ENCODE measurements around the gene REXO1. TPM values are rescaled to one million over a fixed set of nuclear protein-coding genes. Genes with fewer than 3 reads are reported as not detected.
A peak's percentile ranks its signal among the peaks of the same experiment; 100 is the strongest.
"Not testable (repeated sequence)": the region's sequence is repeated elsewhere in the genome, so short reads cannot be mapped to it uniquely, and the experiment has no call there.

The REXO1 gene
- total RNA-seq, 1 experiment from 2014 or later = 56.8 TPM

- Histone ChIP-seq H3K4ac (ENCODE audit: low read depth, low read length) (no peak overlapping the region), H4K20me1 (ENCODE audit: control insufficient read depth, insufficient read depth, insufficient read length) (no peaks in the 10 kb centered on the region), H3K27ac (ENCODE audit: insufficient read length, low read depth, low read length) (no peak overlapping the region), H4K8ac (replicated peaks; ENCODE audit: insufficient read length, low read depth, low read length) (no peak overlapping the region), H2BK15ac (ENCODE audit: low read depth, low read length) (no peak overlapping the region), H2BK5ac (ENCODE audit: insufficient read length, low read length) (no peak overlapping the region), H2AK5ac (ENCODE audit: insufficient read length, low read length) (no peak overlapping the region), H3K18ac (ENCODE audit: insufficient read length, low read depth, low read length) (no peak overlapping the region), H3K14ac (ENCODE audit: insufficient read depth, low read length) (no peak overlapping the region), H2BK120ac (ENCODE audit: low read depth, low read length, poor library complexity, severe bottlenecking) (no peak overlapping the region), H3K23ac (ENCODE audit: insufficient read length, low read depth, low read length) (no peak overlapping the region), H3K27me3 (ENCODE audit: insufficient read depth, low read length) (no peaks in the 10 kb centered on the region), H3K9ac (ENCODE audit: extremely low read depth, insufficient read length, low read length) (no peak overlapping the region), H3K4me1 (ENCODE audit: insufficient read depth, low read length) (peaks cover 11% of the 10 kb centered on the region; the same call in 1 of the 2 replicates), H3K23me2 (ENCODE audit: insufficient read length, low read depth, low read length, poor library complexity, severe bottlenecking) (peaks cover 16% of the 10 kb centered on the region), H3K79me2 (ENCODE audit: insufficient read depth, low read length) (peaks cover 12% of the 10 kb centered on the region; the same call in 1 of the 2 replicates), H3K9me3 (ENCODE audit: control insufficient read depth, low read depth, low read length) (no peaks in the 10 kb centered on the region), H3K4me2 (ENCODE audit: insufficient read depth, insufficient read length, low read length) (no peak overlapping the region), H3K79me1 (ENCODE audit: insufficient read depth, low read depth, low read length, poor library complexity, severe bottlenecking) (peaks cover 23% of the 10 kb centered on the region), H3T11ph (ENCODE audit: low read length) (no peak overlapping the region), H3K56ac (ENCODE audit: insufficient read length, low read depth, low read length) (no peak overlapping the region), H2BK12ac (ENCODE audit: insufficient read length, low read depth, low read length) (no peak overlapping the region), H2BK20ac (ENCODE audit: low read depth, low read length, poor library complexity, severe bottlenecking) (no peak overlapping the region), H4K5ac (ENCODE audit: insufficient read length, low read depth, low read length) (no peak overlapping the region), H4K91ac (ENCODE audit: insufficient read length, low read depth, low read length) (no peak overlapping the region), H2AFZ (ENCODE audit: low read length) (no peak overlapping the region)
- TF ChIP-seq CTCF (conservative IDR thresholded peaks at IDR 0.05) = no peak
- Mint-ChIP-seq H3K4me3 (no peak overlapping the region), H3K36me3 (ENCODE audit: insufficient read depth in 1 of 3, low read depth in 3 of 3) (0 out of 7 replicates have a peak, but pooled peaks cover 0 to 4% (median 0%) of the 10 kb centered on the region in 3 experiments), H3K27me3 (ENCODE audit: low read depth) (peaks cover 2% of the 10 kb centered on the region; the same call in 1 of the 2 replicates), H3K27ac (no peak overlapping the region), H3K4me1 (peaks cover 26% of the 10 kb centered on the region in 2 experiments), H3K9me3 (no peaks in the 10 kb centered on the region; a peak in 1 of 5 replicates)
- DNase-seq = peak; percentile 23
- WGBS (ENCODE audit: extremely low coverage, insufficient read length, low lambda C conversion rate) = no CpG with 5 or more reads among the region's 35 CpGs
These were observed 32.5 kb upstream of the REXO1 start for GRCh38 chr19:1880611-1881392.

- not testable (repeated sequence) for H2BK20ac ChIP-seq (ENCODE audit: low read depth, low read length, poor library complexity, severe bottlenecking); H3K9me3 Mint-ChIP-seq; H3K27me3 ChIP-seq (ENCODE audit: insufficient read depth, low read length); H4K5ac ChIP-seq (ENCODE audit: insufficient read length, low read depth, low read length); H3K4ac ChIP-seq (ENCODE audit: low read depth, low read length); H3K4me2 ChIP-seq (ENCODE audit: insufficient read depth, insufficient read length, low read length); H4K20me1 ChIP-seq (ENCODE audit: control insufficient read depth, insufficient read depth, insufficient read length); H3K14ac ChIP-seq (ENCODE audit: insufficient read depth, low read length); H2AK5ac ChIP-seq (ENCODE audit: insufficient read length, low read length); H3K56ac ChIP-seq (ENCODE audit: insufficient read length, low read depth, low read length); DNase-seq; H2BK12ac ChIP-seq (ENCODE audit: insufficient read length, low read depth, low read length); H4K91ac ChIP-seq (ENCODE audit: insufficient read length, low read depth, low read length); H3K36me3 Mint-ChIP-seq (ENCODE audit: insufficient read depth in 1 of 3, low read depth in 3 of 3); H3K4me3 Mint-ChIP-seq; H3K27ac ChIP-seq (ENCODE audit: insufficient read length, low read depth, low read length); H2BK120ac ChIP-seq (ENCODE audit: low read depth, low read length, poor library complexity, severe bottlenecking); H3K23ac ChIP-seq (ENCODE audit: insufficient read length, low read depth, low read length); H2AFZ ChIP-seq (ENCODE audit: low read length); H3K9me3 ChIP-seq (ENCODE audit: control insufficient read depth, low read depth, low read length); H2BK5ac ChIP-seq (ENCODE audit: insufficient read length, low read length); H3T11ph ChIP-seq (ENCODE audit: low read length); H3K27ac Mint-ChIP-seq; H3K18ac ChIP-seq (ENCODE audit: insufficient read length, low read depth, low read length); H3K27me3 Mint-ChIP-seq (ENCODE audit: low read depth); H3K9ac ChIP-seq (ENCODE audit: extremely low read depth, insufficient read length, low read length); H2BK15ac ChIP-seq (ENCODE audit: low read depth, low read length); H4K8ac ChIP-seq (replicated peaks; ENCODE audit: insufficient read length, low read depth, low read length)
- peaks cover 23% of the 10 kb centered on the region for H3K23me2 ChIP-seq (ENCODE audit: insufficient read length, low read depth, low read length, poor library complexity, severe bottlenecking)
- peaks cover 30% of the 10 kb centered on the region in 2 experiments for H3K4me1 Mint-ChIP-seq
- no CpG with 5 or more reads among the region's 17 CpGs for WGBS (ENCODE audit: extremely low coverage, insufficient read length, low lambda C conversion rate)
- H3K4me1 ChIP-seq (ENCODE audit: insufficient read depth, low read length) = peaks cover 11% of the 10 kb centered on the region; the same call in 1 of the 2 replicates
- peaks cover 23% of the 10 kb centered on the region for H3K79me1 ChIP-seq (ENCODE audit: insufficient read depth, low read depth, low read length, poor library complexity, severe bottlenecking)
- peaks cover 16% of the 10 kb centered on the region; the same call in 1 of the 2 replicates for H3K79me2 ChIP-seq (ENCODE audit: insufficient read depth, low read length)
These were observed 31.7 kb upstream of the REXO1 start for GRCh38 chr19:1879982-1880381.
